HEK293 (cell line): ENCODE measurements around the gene ACIN1.

ENCODE experiments used
- GLIS1 ChIP-seq: fragments of 450-650 bp; formaldehyde crosslinking; IDR thresholded peaks from 2 replicates; pipeline ENCODE4 v1.5.1; 2016; ENCODE audit warnings: missing biosample characterization, missing genetic modification characterization
- KLF7 ChIP-seq: fragments of 450-650 bp; formaldehyde crosslinking; IDR thresholded peaks from 2 replicates; pipeline ENCODE4 v1.5.1; 2016; ENCODE audit warnings: missing biosample characterization, missing genetic modification characterization, borderline replicate concordance
- MEIS1 ChIP-seq: sonication (generic); formaldehyde crosslinking; IDR thresholded peaks from 2 replicates; pipeline ENCODE4 v1.8.1; 2022; ENCODE audit warnings: missing genetic modification reagents, mild to moderate bottlenecking, borderline replicate concordance
- OSR2 ChIP-seq: fragments of 450-650 bp; formaldehyde crosslinking; IDR thresholded peaks from 2 replicates; pipeline ENCODE4 v1.5.1; 2016; ENCODE audit warnings: missing biosample characterization, missing genetic modification characterization
- ZBTB20 ChIP-seq: fragments of 450-650 bp; formaldehyde crosslinking; IDR thresholded peaks from 2 replicates; pipeline ENCODE4 v1.5.1; 2016; ENCODE audit warnings: missing biosample characterization, missing genetic modification characterization
- ZBTB48 ChIP-seq: fragments of 450-650 bp; formaldehyde crosslinking; IDR thresholded peaks from 2 replicates; pipeline ENCODE4 v1.5.1; 2016; ENCODE audit warnings: missing biosample characterization, missing genetic modification characterization
- ZBTB8A ChIP-seq: fragments of 450-650 bp; formaldehyde crosslinking; IDR thresholded peaks from 2 replicates; pipeline ENCODE4 v1.5.1; 2016; ENCODE audit warnings: missing biosample characterization, missing genetic modification characterization
- ZNF292 ChIP-seq: fragments of 450-650 bp; formaldehyde crosslinking; IDR thresholded peaks from 2 replicates; pipeline ENCODE4 v1.5.1; 2016; ENCODE audit warnings: low read depth, missing biosample characterization, missing genetic modification characterization, borderline replicate concordance
- ZNF423 ChIP-seq: fragments of 450-650 bp; formaldehyde crosslinking; IDR thresholded peaks from 2 replicates; pipeline ENCODE4 v1.5.1; 2016; ENCODE audit warnings: missing biosample characterization, missing genetic modification characterization
- ZNF433 ChIP-seq: fragments of 450-650 bp; formaldehyde crosslinking; IDR thresholded peaks from 2 replicates; pipeline ENCODE4 v1.5.1; 2016; ENCODE audit warnings: missing biosample characterization, missing genetic modification characterization, low read depth
- ZNF558 ChIP-seq: fragments of 450-650 bp; formaldehyde crosslinking; IDR thresholded peaks from 2 replicates; pipeline ENCODE4 v1.5.1; 2016; ENCODE audit warnings: missing biosample characterization, missing genetic modification characterization
- ZNF561 ChIP-seq: fragments of 450-650 bp; IDR thresholded peaks from 2 replicates; pipeline ENCODE4 v1.5.1; 2018; ENCODE audit warnings: missing biosample characterization, missing genetic modification characterization, borderline replicate concordance
- ZNF654 ChIP-seq: fragments of 450-650 bp; formaldehyde crosslinking; IDR thresholded peaks from 2 replicates; pipeline ENCODE4 v1.5.1; 2016; ENCODE audit warnings: low read depth, missing biosample characterization, missing genetic modification characterization
- ZNF664 ChIP-seq: fragments of 450-650 bp; formaldehyde crosslinking; IDR thresholded peaks from 2 replicates; pipeline ENCODE4 v1.5.1; 2016; ENCODE audit warnings: missing biosample characterization, missing genetic modification characterization
- ZSCAN30 ChIP-seq: fragments of 450-650 bp; IDR thresholded peaks from 2 replicates; pipeline ENCODE4 v1.5.1; 2018; ENCODE audit warnings: missing biosample characterization, mild to moderate bottlenecking, missing genetic modification characterization, moderate library complexity
- ZXDB ChIP-seq: fragments of 450-650 bp; formaldehyde crosslinking; IDR thresholded peaks from 2 replicates; pipeline ENCODE4 v1.5.1; 2016; ENCODE audit warnings: missing biosample characterization, missing genetic modification characterization
- TF ChIP-seq, protein P1 (sequence below): fragments of 450-650 bp; formaldehyde crosslinking; IDR thresholded peaks from 2 replicates; pipeline ENCODE4 v1.5.1; 2016; ENCODE audit warnings: missing biosample characterization, missing genetic modification characterization
- TF ChIP-seq, protein P2 (sequence below): fragments of 450-650 bp; formaldehyde crosslinking; IDR thresholded peaks from 2 replicates; pipeline ENCODE4 v1.5.1; 2016; ENCODE audit warnings: missing biosample characterization, missing genetic modification characterization
- TF ChIP-seq, protein P3 (sequence below): fragments of 450-650 bp; formaldehyde crosslinking; IDR thresholded peaks from 2 replicates; pipeline ENCODE4 v1.5.1; 2016; ENCODE audit warnings: missing biosample characterization, missing genetic modification characterization
- TF ChIP-seq, protein P4 (sequence below): fragments of 450-650 bp; formaldehyde crosslinking; IDR thresholded peaks from 2 replicates; pipeline ENCODE4 v1.5.1; 2016; ENCODE audit warnings: missing biosample characterization, missing genetic modification characterization
- TF ChIP-seq, protein P5 (sequence below): fragments of 450-650 bp; formaldehyde crosslinking; IDR thresholded peaks from 2 replicates; pipeline ENCODE4 v1.5.1; 2016; ENCODE audit warnings: missing biosample characterization, missing genetic modification characterization
- TF ChIP-seq, protein P6 (sequence below): fragments of 450-650 bp; formaldehyde crosslinking; IDR thresholded peaks from 2 replicates; pipeline ENCODE4 v1.5.1; 2016; ENCODE audit warnings: missing biosample characterization, missing genetic modification characterization
- TF ChIP-seq, protein P7 (sequence below): sonication (generic); formaldehyde crosslinking; IDR thresholded peaks from 2 replicates; pipeline ENCODE4 v1.8.1; 2022; ENCODE audit warnings: mild to moderate bottlenecking, moderate library complexity, missing genetic modification reagents
- TF ChIP-seq, protein P8 (sequence below): fragments of 450-650 bp; formaldehyde crosslinking; IDR thresholded peaks from 2 replicates; pipeline ENCODE4 v1.5.1; 2016; ENCODE audit warnings: missing biosample characterization, missing genetic modification characterization
- TF ChIP-seq, protein P9 (sequence below): fragments of 450-650 bp; formaldehyde crosslinking; IDR thresholded peaks from 2 replicates; pipeline ENCODE4 v1.5.1; 2016; ENCODE audit warnings: missing biosample characterization, missing genetic modification characterization

ACIN1 gene

DNA sequence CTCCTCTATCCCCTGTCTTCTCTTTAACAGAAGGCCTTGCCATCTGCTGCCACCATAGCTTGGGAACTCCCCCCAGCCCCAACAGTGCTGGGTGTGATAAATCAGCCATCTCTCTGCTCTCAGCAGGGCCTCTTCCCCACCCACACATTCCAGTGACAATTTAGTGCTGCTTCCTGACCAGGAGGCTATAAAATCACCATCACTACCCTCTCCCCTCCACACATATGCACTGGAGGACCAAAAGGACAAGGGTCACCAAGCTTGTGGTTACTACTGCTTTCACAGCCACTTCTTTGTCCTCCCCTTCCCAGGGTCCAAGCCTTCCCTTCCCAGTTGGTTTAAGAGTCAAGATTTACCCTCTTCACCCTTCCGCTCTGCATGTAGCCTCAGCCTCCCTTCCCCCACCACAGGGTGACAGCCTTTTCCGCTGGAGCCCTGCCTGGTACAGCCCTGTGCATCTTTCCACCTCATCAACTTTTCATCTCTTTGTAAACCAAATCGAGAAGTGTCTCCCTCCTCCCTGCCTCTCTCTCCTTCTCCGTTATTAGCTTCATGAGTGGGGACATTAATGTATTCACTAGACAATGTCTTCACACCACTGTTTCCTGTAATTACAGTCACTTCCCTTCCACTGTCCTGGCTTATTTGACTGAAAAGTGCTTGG is 69.7 kb downstream of the ACIN1 start (continued):
- TF ChIP-seq ZBTB8A (tag by site-specific recombination) (peak; percentile 57), ZBTB48 (tag by site-specific recombination) (no peak), MEIS1 (CRISPR knock-in tag) (no peak), ZNF292 (tag by site-specific recombination) (no peak), ZNF561 (tag by site-specific recombination) (no peak), ZNF433 (tag by site-specific recombination) (no peak), ZNF423 (tag by site-specific recombination) (peak; percentile 83), ZNF654 (tag by site-specific recombination) (no peak), ZNF558 (tag by site-specific recombination) (no peak), GLIS1 (peak; percentile 10; the same call in 1 of the 2 replicates), ZNF664 (tag by site-specific recombination) (no peak), ZXDB (tag by site-specific recombination) (no peak), ZBTB20 (tag by site-specific recombination) (no peak), ZSCAN30 (tag by site-specific recombination) (no peak), KLF7 (tag by site-specific recombination) (no peak), OSR2 (tag by site-specific recombination) (peak; percentile 93)
- TF ChIP-seq, protein P1, sequence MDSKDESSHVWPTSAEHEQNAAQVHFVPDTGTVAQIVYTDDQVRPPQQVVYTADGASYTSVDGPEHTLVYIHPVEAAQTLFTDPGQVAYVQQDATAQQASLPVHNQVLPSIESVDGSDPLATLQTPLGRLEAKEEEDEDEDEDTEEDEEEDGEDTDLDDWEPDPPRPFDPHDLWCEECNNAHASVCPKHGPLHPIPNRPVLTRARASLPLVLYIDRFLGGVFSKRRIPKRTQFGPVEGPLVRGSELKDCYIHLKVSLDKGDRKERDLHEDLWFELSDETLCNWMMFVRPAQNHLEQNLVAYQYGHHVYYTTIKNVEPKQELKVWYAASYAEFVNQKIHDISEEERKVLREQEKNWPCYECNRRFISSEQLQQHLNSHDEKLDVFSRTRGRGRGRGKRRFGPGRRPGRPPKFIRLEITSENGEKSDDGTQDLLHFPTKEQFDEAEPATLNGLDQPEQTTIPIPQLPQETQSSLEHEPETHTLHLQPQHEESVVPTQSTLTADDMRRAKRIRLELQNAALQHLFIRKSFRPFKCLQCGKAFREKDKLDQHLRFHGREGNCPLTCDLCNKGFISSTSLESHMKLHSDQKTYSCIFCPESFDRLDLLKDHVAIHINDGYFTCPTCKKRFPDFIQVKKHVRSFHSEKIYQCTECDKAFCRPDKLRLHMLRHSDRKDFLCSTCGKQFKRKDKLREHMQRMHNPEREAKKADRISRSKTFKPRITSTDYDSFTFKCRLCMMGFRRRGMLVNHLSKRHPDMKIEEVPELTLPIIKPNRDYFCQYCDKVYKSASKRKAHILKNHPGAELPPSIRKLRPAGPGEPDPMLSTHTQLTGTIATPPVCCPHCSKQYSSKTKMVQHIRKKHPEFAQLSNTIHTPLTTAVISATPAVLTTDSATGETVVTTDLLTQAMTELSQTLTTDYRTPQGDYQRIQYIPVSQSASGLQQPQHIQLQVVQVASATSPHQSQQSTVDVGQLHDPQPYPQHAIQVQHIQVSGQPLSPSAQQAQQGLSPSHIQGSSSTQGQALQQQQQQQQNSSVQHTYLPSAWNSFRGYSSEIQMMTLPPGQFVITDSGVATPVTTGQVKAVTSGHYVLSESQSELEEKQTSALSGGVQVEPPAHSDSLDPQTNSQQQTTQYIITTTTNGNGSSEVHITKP (tag by site-specific recombination): no peak; the same call in 1 of the 2 replicates
- TF ChIP-seq, protein P2, sequence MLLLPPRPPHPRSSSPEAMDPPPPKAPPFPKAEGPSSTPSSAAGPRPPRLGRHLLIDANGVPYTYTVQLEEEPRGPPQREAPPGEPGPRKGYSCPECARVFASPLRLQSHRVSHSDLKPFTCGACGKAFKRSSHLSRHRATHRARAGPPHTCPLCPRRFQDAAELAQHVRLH: 0 out of 2 replicates have a peak, but pooled peaks have one; percentile 13
- TF ChIP-seq, protein P3, sequence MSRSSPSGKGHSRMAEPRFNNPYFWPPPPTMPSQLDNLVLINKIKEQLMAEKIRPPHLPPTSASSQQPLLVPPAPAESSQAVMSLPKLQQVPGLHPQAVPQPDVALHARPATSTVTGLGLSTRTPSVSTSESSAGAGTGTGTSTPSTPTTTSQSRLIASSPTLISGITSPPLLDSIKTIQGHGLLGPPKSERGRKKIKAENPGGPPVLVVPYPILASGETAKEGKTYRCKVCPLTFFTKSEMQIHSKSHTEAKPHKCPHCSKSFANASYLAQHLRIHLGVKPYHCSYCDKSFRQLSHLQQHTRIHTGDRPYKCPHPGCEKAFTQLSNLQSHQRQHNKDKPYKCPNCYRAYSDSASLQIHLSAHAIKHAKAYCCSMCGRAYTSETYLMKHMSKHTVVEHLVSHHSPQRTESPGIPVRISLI: no peak
- TF ChIP-seq, protein P4, sequence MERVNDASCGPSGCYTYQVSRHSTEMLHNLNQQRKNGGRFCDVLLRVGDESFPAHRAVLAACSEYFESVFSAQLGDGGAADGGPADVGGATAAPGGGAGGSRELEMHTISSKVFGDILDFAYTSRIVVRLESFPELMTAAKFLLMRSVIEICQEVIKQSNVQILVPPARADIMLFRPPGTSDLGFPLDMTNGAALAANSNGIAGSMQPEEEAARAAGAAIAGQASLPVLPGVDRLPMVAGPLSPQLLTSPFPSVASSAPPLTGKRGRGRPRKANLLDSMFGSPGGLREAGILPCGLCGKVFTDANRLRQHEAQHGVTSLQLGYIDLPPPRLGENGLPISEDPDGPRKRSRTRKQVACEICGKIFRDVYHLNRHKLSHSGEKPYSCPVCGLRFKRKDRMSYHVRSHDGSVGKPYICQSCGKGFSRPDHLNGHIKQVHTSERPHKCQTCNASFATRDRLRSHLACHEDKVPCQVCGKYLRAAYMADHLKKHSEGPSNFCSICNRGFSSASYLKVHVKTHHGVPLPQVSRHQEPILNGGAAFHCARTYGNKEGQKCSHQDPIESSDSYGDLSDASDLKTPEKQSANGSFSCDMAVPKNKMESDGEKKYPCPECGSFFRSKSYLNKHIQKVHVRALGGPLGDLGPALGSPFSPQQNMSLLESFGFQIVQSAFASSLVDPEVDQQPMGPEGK (tag by site-specific recombination): peak; percentile 37; the same call in 1 of the 2 replicates
- TF ChIP-seq, protein P5, sequence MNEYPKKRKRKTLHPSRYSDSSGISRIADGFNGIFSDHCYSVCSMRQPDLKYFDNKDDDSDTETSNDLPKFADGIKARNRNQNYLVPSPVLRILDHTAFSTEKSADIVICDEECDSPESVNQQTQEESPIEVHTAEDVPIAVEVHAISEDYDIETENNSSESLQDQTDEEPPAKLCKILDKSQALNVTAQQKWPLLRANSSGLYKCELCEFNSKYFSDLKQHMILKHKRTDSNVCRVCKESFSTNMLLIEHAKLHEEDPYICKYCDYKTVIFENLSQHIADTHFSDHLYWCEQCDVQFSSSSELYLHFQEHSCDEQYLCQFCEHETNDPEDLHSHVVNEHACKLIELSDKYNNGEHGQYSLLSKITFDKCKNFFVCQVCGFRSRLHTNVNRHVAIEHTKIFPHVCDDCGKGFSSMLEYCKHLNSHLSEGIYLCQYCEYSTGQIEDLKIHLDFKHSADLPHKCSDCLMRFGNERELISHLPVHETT (tag by site-specific recombination): no peak
- TF ChIP-seq, protein P6, sequence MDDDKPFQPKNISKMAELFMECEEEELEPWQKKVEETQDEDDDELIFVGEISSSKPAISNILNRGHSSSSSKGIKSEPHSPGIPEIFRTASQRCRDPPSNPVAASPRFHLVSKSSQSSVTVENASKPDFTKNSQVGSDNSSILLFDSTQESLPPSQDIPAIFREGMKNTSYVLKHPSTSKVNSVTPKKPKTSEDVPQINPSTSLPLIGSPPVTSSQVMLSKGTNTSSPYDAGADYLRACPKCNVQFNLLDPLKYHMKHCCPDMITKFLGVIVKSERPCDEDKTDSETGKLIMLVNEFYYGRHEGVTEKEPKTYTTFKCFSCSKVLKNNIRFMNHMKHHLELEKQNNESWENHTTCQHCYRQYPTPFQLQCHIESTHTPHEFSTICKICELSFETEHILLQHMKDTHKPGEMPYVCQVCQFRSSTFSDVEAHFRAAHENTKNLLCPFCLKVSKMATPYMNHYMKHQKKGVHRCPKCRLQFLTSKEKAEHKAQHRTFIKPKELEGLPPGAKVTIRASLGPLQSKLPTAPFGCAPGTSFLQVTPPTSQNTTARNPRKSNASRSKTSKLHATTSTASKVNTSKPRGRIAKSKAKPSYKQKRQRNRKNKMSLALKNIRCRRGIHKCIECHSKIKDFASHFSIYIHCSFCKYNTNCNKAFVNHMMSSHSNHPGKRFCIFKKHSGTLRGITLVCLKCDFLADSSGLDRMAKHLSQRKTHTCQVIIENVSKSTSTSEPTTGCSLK (tag by site-specific recombination): no peak
- TF ChIP-seq, protein P7, sequence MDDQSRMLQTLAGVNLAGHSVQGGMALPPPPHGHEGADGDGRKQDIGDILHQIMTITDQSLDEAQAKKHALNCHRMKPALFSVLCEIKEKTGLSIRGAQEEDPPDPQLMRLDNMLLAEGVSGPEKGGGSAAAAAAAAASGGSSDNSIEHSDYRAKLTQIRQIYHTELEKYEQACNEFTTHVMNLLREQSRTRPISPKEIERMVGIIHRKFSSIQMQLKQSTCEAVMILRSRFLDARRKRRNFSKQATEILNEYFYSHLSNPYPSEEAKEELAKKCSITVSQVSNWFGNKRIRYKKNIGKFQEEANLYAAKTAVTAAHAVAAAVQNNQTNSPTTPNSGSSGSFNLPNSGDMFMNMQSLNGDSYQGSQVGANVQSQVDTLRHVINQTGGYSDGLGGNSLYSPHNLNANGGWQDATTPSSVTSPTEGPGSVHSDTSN (CRISPR knock-in tag): no peak
- TF ChIP-seq, protein P8, sequence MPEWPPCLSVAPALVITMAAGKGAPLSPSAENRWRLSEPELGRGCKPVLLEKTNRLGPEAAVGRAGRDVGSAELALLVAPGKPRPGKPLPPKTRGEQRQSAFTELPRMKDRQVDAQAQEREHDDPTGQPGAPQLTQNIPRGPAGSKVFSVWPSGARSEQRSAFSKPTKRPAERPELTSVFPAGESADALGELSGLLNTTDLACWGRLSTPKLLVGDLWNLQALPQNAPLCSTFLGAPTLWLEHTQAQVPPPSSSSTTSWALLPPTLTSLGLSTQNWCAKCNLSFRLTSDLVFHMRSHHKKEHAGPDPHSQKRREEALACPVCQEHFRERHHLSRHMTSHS: no peak
- TF ChIP-seq, protein P9, sequence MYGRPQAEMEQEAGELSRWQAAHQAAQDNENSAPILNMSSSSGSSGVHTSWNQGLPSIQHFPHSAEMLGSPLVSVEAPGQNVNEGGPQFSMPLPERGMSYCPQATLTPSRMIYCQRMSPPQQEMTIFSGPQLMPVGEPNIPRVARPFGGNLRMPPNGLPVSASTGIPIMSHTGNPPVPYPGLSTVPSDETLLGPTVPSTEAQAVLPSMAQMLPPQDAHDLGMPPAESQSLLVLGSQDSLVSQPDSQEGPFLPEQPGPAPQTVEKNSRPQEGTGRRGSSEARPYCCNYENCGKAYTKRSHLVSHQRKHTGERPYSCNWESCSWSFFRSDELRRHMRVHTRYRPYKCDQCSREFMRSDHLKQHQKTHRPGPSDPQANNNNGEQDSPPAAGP: 0 out of 2 replicates have a peak, but pooled peaks have one; percentile 56
